Neural crest cell (in vitro differentiated cells): Measurements from ENCODE around the gene AKR1C2. TPM values are rescaled to one million over a fixed set of nuclear protein-coding genes. Genes with fewer than 3 reads are reported as not detected.

ENCODE experiments used
- DNase-seq: peaks from one replicate; pipeline ENCODE4 v3.0.0; 2021; ENCODE audit warnings: low read depth, mixed read lengths, low spot score
- H3K27ac Mint-ChIP-seq: one replicate; pipeline ENCODE4 v1.8.0; 2021; ENCODE audit warnings: mild to moderate bottlenecking, mixed read lengths; ENCODE audit not compliant: unreplicated experiment
- H3K27me3 Mint-ChIP-seq: 2 replicates; pipeline ENCODE4 v1.8.0; 2021; ENCODE audit warnings: low read depth, mild to moderate bottlenecking, mixed read lengths
- H3K36me3 Mint-ChIP-seq: 2 replicates; pipeline ENCODE4 v1.8.0; 2021; ENCODE audit warnings: low read depth, mild to moderate bottlenecking, mixed read lengths
- H3K4me1 Mint-ChIP-seq: 2 replicates; pipeline ENCODE4 v1.8.0; 2021; ENCODE audit warnings: mixed read lengths
- H3K4me3 Mint-ChIP-seq: one replicate; pipeline ENCODE4 v1.8.0; 2021; ENCODE audit warnings: mild to moderate bottlenecking, mixed read lengths
- H3K9me3 Mint-ChIP-seq: 2 replicates; pipeline ENCODE4 v1.8.0; 2021; ENCODE audit warnings: mixed read lengths
- CTCF ChIP-seq: fragments of 200-600 bp; sonication (generic); conservative IDR thresholded peaks from 2 replicates; pipeline ENCODE4 v1.5.0; 2021; ENCODE audit warnings: antibody characterized with exemption, mild to moderate bottlenecking
- total RNA-seq: library from RNA; stranded (reverse); gene quantifications from 2 replicates; pipeline ENCODE4 v1.2.1, GENCODE V29; 2021

Gene AKR1C2
- total RNA-seq, 1 donor from 2014 or later: 3.9 TPM

- no peak for TF ChIP-seq CTCF
- H3K4me1 Mint-ChIP-seq: no peaks in the 10 kb centered on the region
- peaks cover 20% of the 10 kb centered on the region for H3K9me3 Mint-ChIP-seq
- H3K27ac Mint-ChIP-seq: no peak overlapping the region
- peaks cover 2% of the 10 kb centered on the region for H3K36me3 Mint-ChIP-seq
- DNase-seq: no peak
- H3K27me3 Mint-ChIP-seq: no peaks in the 10 kb centered on the region
- H3K4me3 Mint-ChIP-seq: no peak overlapping the region
These were observed 35.1 kb upstream of the AKR1C2 start for GRCh38 chr10:5038733-5039132.

GRCh38 chr10:5038101-5038500 lies 34.4 kb upstream of the AKR1C2 start:
- no peak for TF ChIP-seq CTCF
- peaks cover 3% of the 10 kb centered on the region for H3K36me3 Mint-ChIP-seq
- no peaks in the 10 kb centered on the region for H3K4me1 Mint-ChIP-seq
- H3K4me3 Mint-ChIP-seq: no peak overlapping the region
- peaks cover 21% of the 10 kb centered on the region for H3K9me3 Mint-ChIP-seq
- no peak for DNase-seq
- no peaks in the 10 kb centered on the region for H3K27me3 Mint-ChIP-seq
- no peak overlapping the region for H3K27ac Mint-ChIP-seq

GRCh38 chr10:5036511-5036910 lies 32.9 kb upstream of the AKR1C2 start:
- no peak overlapping the region for H3K4me3 Mint-ChIP-seq
- no peak overlapping the region for H3K27ac Mint-ChIP-seq
- H3K36me3 Mint-ChIP-seq: peaks cover 4% of the 10 kb centered on the region
- H3K9me3 Mint-ChIP-seq: peaks cover 19% of the 10 kb centered on the region
- no peak for DNase-seq
- H3K4me1 Mint-ChIP-seq: no peaks in the 10 kb centered on the region
- H3K27me3 Mint-ChIP-seq: no peaks in the 10 kb centered on the region
- TF ChIP-seq CTCF: no peak

GRCh38 chr10:5035356-5035755 lies 31.7 kb upstream of the AKR1C2 start:
- H3K4me3 Mint-ChIP-seq: no peak overlapping the region
- H3K27me3 Mint-ChIP-seq: no peaks in the 10 kb centered on the region
- H3K9me3 Mint-ChIP-seq: peaks cover 21% of the 10 kb centered on the region
- peaks cover 5% of the 10 kb centered on the region for H3K36me3 Mint-ChIP-seq
- TF ChIP-seq CTCF: no peak
- no peak for DNase-seq
- H3K4me1 Mint-ChIP-seq: no peaks in the 10 kb centered on the region
- H3K27ac Mint-ChIP-seq: no peak overlapping the region

GRCh38 chr10:5034588-5034987 lies 30.9 kb upstream of the AKR1C2 start:
- peaks cover 26% of the 10 kb centered on the region for H3K9me3 Mint-ChIP-seq
- no peaks in the 10 kb centered on the region for H3K27me3 Mint-ChIP-seq
- H3K27ac Mint-ChIP-seq: no peak overlapping the region
- no peaks in the 10 kb centered on the region for H3K4me1 Mint-ChIP-seq
- no peak for DNase-seq
- peaks cover 8% of the 10 kb centered on the region for H3K36me3 Mint-ChIP-seq
- H3K4me3 Mint-ChIP-seq: no peak overlapping the region
- no peak for TF ChIP-seq CTCF
